KG1 (cell line): ENCODE results near the gene SLC35G6.
"Not testable (repeated sequence)": the region's sequence is repeated elsewhere in the genome, so short reads cannot be mapped to it uniquely, and the experiment has no call there.

Source experiments
- DNase-seq: peaks from one replicate; lab custom pipeline; 2025; lab: John Stamatoyannopoulos, UW

The SLC35G6 gene

GRCh38 chr17:7479213-7480088 lies 1.8 kb upstream of the SLC35G6 start, which contains the start of gene ZBTB4:
Gene ZBTB4 (minus strand): TSS chr17:7479631. CDS start chr17:7466801, 12,830 bp downstream.
- no peak for DNase-seq

- no peak for DNase-seq
Measured at GRCh38 chr17:7480089-7480384, 1.2 kb upstream of the SLC35G6 start.

- DNase-seq = not testable (repeated sequence)
Measured at GRCh38 chr17:7481842-7482741, 846 bp downstream of the SLC35G6 start.

- not testable (repeated sequence) for DNase-seq
Measured at GRCh38 chr17:7482742-7483088, 1.5 kb downstream of the SLC35G6 start.

GRCh38 chr17:7483255-7484066 lies 2.2 kb downstream of the SLC35G6 start:
- DNase-seq = peak; percentile 84

- peak; percentile 84 for DNase-seq
Measured at GRCh38 chr17:7484067-7484918, 3.0 kb downstream of the SLC35G6 start, which contains the start of gene POLR2A. Gene POLR2A (plus strand): TSS chr17:7484366.

- DNase-seq = no peak
Measured at GRCh38 chr17:7484919-7485377, 3.7 kb downstream of the SLC35G6 start.

GRCh38 chr17:7486181-7486580 lies 4.9 kb downstream of the SLC35G6 start:
- DNase-seq = no peak

GRCh38 chr17:7490144-7490543 lies 8.9 kb downstream of the SLC35G6 start:
- DNase-seq = no peak

GRCh38 chr17:7491583-7491982 lies 10.3 kb downstream of the SLC35G6 start:
- no peak for DNase-seq

- DNase-seq = no peak
Measured at GRCh38 chr17:7493941-7494340, 12.7 kb downstream of the SLC35G6 start.

- no peak for DNase-seq
Measured at GRCh38 chr17:7495906-7496434, 14.7 kb downstream of the SLC35G6 start.

- no peak for DNase-seq
Measured at GRCh38 chr17:7496470-7497183, 15.4 kb downstream of the SLC35G6 start.

GRCh38 chr17:7497228-7497627 lies 16.0 kb downstream of the SLC35G6 start:
- DNase-seq = no peak

GRCh38 chr17:7497636-7498035 lies 16.4 kb downstream of the SLC35G6 start:
- no peak for DNase-seq

GRCh38 chr17:7499161-7499560 lies 17.9 kb downstream of the SLC35G6 start:
- no peak for DNase-seq

- DNase-seq = no peak
Measured at GRCh38 chr17:7501729-7502128, 20.5 kb downstream of the SLC35G6 start.

- no peak for DNase-seq
Measured at GRCh38 chr17:7502171-7502847, 21.1 kb downstream of the SLC35G6 start.

- no peak for DNase-seq
Measured at GRCh38 chr17:7502987-7503386, 21.7 kb downstream of the SLC35G6 start.

- no peak for DNase-seq
Measured at GRCh38 chr17:7503521-7503920, 22.3 kb downstream of the SLC35G6 start.
